ENCODE results near the gene RPTOR.

DNA sequence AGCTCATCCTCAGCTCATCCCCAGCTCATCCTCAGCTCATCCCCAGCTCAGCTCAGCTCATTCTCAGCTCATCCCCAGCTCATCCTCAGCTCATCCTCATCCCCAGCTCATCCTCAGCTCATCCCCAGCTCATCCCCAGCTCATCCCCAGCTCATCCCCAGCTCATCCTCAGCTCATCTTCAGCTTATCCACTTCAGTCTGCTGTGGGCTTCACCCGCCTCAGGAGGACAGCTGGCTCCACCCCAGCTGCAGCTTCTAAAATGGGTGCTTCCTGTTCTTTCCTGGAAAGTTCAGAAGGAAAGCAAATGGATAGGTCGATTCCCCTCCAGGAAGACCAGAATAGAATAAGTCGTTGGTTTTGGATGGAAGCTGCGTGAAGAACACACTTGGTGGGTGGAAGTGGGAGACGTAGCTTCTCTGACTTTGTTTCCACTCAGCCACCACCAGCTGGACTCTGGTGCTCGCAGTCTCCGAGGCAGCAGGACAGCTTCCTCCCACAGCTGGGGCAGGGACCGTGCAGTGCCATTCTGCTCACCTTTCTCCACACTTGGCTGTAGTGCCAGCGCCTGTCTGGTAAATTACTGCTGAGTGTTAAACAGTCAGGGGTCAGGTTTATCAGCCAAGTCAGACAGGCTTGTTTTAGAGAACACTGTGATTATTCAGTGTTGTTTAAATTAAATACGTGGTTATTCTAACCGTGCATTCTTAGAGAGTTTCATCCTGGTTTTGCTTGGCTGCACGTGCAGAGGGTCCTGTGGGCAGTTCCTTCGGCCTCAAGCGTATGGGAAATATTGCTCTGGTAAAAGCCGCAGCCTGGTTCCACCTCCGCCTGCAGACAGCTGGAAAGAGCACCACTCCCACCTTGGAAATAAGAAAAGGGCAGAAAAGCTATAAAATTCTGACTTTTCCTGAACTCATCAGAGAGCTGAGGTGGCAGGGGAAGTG, 386.0 kb downstream of the RPTOR start:
- TF ChIP-seq, protein P1, sequence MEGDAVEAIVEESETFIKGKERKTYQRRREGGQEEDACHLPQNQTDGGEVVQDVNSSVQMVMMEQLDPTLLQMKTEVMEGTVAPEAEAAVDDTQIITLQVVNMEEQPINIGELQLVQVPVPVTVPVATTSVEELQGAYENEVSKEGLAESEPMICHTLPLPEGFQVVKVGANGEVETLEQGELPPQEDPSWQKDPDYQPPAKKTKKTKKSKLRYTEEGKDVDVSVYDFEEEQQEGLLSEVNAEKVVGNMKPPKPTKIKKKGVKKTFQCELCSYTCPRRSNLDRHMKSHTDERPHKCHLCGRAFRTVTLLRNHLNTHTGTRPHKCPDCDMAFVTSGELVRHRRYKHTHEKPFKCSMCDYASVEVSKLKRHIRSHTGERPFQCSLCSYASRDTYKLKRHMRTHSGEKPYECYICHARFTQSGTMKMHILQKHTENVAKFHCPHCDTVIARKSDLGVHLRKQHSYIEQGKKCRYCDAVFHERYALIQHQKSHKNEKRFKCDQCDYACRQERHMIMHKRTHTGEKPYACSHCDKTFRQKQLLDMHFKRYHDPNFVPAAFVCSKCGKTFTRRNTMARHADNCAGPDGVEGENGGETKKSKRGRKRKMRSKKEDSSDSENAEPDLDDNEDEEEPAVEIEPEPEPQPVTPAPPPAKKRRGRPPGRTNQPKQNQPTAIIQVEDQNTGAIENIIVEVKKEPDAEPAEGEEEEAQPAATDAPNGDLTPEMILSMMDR (IDR thresholded peaks at IDR 0.05; ENCODE audit: low read depth, low read length) = no peak
- no peak for TF ChIP-seq EZH2phosphoT487 (IDR thresholded peaks at IDR 0.05; ENCODE audit: low read depth)
